Right lung (tissue), 5 donors: Measurements from ENCODE around the gene CCRL2. TPM values are rescaled to one million over a fixed set of nuclear protein-coding genes. Genes with fewer than 3 reads are reported as not detected.
"Not testable (repeated sequence)": the region's sequence is repeated elsewhere in the genome, so short reads cannot be mapped to it uniquely, and the experiment has no call there.

ENCODE experiments used
- DNase-seq, 2 donors: peaks; one replicate each; pipeline ENCODE4 v3.0.0-alpha.2; 2013
- polyA plus RNA-seq, 5 donors: library from polyadenylated mRNA; unstranded; fragments of 120-200 nt; gene quantifications; one replicate each; pipeline versions ENCODE4 v1.2.1 to v1.2.3, GENCODE V29; 2013; ENCODE audit warnings: inconsistent platforms in 1 of 5, low replicate concordance in 1 of 5; ENCODE audit not compliant: insufficient read length in 5 of 5, insufficient read depth in 1 of 5

The CCRL2 gene
- polyA plus RNA-seq, 5 donors, result 3.6 to 5.7 (median 4.1) TPM

- no peak for DNase-seq
Observed at GRCh38 chr3:46401579-46401978, 5.5 kb upstream of the CCRL2 start.

- not testable (repeated sequence) for DNase-seq
Observed at GRCh38 chr3:46402902-46403301, 4.2 kb upstream of the CCRL2 start.

DNA sequence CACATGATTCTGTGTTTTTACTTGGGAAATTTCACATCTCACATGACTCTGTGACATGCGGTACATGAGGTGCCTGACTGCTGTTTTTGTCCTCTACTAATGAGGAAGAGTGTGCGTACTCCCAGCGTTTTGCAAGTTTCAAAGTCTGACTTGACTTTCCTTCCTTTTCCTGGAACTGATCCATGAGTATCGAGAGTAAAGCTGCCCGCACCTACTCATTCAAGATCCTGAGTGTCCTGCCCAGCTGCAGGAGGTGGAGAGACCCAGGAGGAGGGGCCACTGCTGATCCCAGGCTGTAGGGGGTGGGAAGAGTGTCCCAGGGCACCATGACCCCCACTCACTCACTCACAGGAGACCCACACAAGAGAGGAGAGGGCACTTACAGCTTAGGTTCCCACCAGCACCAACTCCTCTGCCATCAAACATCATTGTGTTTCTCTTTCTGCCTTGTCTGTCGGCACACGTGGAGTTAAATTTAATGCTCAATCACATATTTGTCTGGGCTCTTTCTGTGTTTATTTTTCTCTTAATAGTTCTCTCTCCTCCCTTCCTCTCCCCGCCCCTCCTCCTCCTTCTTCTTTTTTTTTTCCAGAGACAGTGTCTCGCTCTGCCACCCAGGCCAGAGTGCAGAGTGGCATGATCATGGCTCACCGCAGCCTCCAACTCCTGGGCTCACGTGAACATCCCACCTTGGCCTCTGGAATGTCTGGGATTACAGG is 1.6 kb upstream of the CCRL2 start:
- peak in 1 of 2 donors; percentile 42 for DNase-seq

DNA sequence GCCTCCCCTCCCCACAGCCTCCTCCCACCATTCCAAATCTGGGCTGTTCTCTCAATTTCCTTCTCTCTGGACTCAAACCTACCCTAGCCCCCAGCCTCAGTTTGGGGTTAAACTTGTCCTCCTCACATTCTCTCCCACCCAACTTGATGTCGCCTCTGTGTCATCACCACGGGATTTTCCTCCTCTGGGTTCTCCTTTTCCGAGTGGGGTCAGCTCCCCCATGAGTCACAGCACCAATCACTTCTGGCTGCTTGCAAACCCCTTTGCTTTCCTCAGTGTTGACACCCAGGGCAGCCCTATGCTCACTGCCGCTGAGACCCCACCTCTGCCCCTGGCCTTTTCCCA is 644 bp upstream of the CCRL2 start:
- DNase-seq, result no peak

DNA sequence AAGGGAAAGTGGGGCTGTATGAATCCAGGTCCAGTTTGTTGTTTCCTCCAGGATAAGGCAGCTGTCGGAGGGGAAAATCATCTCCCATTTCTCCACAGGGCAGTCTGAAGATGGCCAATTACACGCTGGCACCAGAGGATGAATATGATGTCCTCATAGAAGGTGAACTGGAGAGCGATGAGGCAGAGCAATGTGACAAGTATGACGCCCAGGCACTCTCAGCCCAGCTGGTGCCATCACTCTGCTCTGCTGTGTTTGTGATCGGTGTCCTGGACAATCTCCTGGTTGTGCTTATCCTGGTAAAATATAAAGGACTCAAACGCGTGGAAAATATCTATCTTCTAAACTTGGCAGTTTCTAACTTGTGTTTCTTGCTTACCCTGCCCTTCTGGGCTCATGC is 911 bp downstream of the CCRL2 start:
- no peak for DNase-seq

DNA sequence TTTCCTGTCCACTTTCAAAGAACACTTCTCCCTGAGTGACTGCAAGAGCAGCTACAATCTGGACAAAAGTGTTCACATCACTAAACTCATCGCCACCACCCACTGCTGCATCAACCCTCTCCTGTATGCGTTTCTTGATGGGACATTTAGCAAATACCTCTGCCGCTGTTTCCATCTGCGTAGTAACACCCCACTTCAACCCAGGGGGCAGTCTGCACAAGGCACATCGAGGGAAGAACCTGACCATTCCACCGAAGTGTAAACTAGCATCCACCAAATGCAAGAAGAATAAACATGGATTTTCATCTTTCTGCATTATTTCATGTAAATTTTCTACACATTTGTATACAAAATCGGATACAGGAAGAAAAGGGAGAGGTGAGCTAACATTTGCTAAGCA is 1.8 kb downstream of the CCRL2 start:
- DNase-seq, result no peak

DNA sequence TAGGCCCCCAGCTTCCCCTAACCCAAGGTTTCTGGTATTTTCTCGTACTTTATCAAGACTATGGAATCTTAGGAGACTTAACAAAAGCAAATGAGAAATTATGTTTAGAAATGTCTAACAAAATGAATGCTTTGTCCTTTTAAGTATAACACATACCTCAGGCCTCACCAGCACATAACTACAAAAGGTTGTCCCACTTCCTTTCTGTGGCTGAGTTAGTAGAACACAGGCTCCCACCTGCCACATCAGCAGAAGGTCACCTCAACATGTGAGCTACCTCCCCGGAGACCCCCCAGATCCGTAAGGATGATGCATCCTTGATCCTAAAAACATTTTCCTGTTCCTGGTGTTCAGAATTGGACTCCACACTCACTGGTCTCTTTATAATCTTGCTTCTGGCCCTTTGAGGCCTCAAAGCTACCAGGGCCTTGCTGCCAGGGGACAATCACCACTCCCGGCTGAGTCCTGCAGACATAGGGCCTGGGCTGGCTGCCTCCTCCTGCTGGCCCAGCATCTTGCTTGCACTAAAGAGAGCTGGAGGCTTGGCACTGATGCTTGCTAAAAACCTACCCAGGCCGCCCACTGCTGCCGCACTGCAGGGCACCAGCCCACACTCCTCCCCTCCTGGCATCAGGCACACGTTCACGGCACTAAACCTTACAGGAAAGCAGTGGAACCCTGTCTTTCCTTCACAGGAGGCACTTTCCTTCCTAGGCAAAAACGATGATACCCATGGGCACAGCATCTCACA is 2.9 kb downstream of the CCRL2 start:
- DNase-seq, result no peak

DNA sequence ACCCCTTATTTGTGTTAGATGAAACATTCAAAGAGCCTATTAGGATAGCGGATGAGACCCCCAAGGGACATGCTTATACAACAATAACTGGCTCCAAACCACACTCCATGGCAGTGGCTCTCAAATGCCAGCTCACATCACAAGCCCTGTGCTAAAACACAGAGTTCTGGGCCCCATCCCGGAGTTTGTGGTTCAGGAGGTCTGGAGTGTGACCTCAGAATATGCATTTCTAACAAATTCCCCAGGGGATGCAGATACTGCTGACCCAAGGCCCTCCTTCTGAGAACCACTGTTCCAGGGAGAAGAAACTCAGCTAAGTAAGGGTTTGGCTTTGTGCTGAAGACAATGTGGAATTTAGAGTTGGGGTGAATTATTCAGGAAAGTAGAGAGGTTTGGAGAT is 3.6 kb downstream of the CCRL2 start:
- DNase-seq, result no peak

GRCh38 chr3:46411271-46411670 is 4.2 kb downstream of the CCRL2 start:
- DNase-seq, result no peak

DNA sequence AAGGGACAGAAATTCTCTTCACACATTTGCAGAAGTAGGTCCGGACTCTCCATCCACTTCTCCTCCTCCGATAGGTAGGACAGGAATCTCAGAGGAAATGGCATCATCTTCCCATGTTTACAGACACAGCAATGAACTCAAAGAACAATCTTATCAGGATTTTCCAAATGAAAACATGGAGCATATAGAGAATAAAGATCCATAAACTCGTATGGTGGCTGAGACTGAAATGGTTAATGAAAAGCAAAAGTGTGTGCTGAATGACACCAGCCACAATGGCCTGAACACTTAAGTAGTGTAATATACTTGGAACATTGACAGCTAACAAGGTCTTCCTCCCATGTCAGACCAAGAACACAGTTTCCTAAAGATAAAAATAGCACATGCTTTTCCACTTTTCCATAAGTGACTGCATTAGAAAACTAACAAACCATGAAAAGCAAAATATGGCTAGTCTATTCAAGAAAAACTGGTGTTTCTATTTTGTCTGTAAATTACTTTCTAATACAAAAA is 5.8 kb downstream of the CCRL2 start:
- no peak for DNase-seq

DNA sequence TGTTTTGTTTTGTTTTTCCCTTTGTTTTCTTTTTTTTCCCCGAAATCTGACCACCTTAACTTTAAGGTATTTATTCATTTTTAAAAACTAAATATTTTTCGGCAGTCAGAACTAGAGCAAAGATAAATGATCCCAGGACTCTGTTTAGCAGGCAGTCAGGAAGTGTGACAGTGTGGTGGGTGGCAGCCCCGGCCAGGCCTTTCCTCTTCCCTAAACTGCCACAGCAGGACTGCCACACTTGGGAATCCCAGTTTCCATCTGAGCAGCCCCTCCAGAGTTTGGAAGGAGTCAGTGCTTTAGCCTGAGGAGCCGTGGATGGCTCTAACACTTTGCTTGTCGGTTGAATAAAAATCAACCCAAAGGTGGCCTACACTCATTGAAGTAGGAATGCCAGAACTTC is 6.9 kb downstream of the CCRL2 start:
- DNase-seq, result no peak

GRCh38 chr3:46414739-46415138 is 7.7 kb downstream of the CCRL2 start:
- no peak for DNase-seq

- DNase-seq, result no peak
Observed at GRCh38 chr3:46416125-46416810, 9.2 kb downstream of the CCRL2 start.

DNA sequence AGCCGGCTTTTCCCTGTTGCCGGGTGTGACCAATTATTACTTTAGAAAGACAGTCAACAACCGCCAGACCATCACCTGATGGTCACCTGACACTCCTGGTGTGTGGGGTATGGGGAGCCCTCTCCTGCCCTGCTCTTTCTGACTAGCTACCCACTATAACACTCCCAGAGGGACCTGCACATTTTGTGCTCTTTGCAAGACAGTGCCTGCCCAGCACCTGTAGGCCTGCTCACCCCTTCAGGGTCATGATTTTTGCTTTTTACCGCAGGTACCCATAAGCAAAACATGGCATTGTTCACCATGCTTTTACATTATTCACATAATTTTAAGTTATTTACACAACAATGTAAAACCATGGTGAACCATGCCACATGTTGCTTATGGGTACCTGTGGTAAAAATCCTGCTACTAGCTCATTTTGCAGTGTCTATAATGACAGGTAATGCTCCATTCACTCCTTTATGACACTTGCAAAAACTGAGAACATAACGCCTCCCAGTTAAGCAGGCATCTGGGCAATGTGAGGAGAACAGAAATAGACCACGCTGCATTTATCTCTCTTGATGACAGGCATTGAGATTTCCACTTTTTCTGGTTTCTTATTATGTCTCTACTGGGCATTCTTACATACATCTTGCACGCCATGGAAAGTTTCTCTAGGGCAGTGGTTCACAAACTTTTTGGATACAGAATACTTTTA is 9.9 kb downstream of the CCRL2 start:
- no peak for DNase-seq

DNA sequence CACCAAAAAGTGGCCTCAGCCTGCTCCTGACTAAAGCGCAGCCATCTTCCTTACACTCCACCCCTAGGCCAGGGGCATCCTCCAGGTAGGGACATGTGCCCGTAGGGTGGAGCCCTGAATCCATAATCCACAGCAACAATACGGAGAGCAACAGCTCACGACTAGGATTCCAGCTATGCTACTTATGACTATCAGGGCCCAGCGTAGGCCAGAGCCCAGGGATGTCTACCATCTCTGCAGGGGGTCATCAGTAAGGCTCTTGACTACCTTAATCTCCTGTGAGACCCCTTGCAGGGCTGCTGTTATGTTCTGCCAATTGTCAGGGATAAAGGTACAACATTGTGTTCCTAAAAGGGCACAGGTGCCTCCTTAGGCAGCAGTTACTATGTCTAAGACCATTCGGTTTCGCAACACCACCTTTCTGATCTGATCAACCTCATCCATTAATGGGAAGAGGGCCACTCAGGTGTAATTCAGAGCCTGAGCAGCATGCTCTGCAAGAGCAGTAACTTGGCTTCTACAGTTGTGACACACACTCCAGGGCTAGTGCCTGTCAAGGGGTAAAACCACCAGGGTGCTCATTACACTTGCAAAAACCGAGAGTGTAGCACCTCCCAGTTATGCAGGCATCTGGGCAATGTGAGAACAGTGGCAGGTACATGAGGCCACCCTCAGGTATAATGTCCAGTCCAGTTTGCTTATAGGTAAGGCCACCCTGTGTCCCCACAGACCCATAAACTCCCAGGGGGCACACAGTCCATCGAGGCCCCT is 11.0 kb downstream of the CCRL2 start:
- no peak for DNase-seq

GRCh38 chr3:46419816-46420215 is 12.8 kb downstream of the CCRL2 start:
- no peak for DNase-seq

GRCh38 chr3:46420931-46421330 is 13.9 kb downstream of the CCRL2 start:
- no peak for DNase-seq

- DNase-seq, result no peak
Observed at GRCh38 chr3:46422617-46423016, 15.6 kb downstream of the CCRL2 start.

DNA sequence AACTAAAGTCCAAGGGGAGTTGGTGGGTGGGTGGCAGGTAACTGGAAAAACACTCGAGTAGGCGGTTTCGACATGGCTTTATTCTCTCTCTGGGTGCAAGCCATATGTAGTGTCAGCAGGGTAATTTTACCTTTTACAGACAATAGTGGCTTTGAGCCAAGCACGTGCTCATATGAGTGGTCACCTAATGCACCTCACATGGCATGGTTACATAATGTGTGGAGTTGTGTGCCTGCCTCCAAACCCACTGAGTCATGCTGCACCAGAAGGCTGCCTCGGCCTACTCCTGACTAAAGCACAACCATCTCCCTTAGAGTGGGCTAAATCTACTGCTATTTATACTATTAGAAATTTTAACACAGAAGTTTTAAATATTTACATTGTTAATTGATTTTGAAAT is 16.5 kb downstream of the CCRL2 start:
- no peak for DNase-seq

DNA sequence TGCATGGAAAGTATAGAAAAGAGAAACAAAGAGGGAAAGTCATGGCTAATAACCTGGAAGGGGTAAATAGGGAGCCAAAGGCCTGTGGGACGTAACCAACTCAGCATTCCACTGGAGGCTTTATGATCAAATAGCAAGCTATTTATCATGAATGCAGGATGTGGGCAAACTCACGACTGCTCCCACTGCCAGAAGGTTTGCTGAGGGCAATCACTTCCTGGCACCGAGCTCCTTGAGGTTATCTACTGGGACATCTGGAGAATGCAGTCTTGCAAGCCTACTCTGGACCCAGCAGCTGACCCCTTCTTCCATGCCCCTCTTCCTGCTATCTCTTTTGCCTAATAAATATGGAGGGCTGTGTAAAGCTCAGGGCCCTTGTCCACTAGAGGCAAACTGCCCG is 19.4 kb downstream of the CCRL2 start:
- not testable (repeated sequence) for DNase-seq

DNA sequence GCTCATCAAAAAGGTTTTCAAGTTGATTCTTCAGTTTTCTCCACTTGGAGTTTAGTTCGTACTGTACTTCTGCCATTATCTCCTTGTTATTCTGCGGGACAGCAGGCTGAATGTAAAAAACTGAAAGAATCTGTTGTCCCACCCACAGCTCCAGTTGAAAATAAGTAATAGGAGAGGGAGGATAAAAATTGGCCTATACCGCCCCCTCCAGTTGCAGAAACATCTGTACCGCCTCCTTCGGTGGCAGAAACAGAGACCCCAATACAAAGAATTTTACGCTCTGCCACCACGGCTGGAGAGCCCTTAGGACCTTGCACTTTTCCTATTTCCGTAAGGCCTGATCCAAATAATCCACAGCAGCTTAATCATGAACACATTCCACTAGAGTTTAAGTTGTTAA is 20.3 kb downstream of the CCRL2 start:
- DNase-seq, result peak in 1 of 2 donors; percentile 32
